HK-2 (cell line): ENCODE results near the gene MDM1.

Experiments
- DNase-seq: peaks from one replicate; pipeline ENCODE4 v3.0.0-alpha.2; 2018; ENCODE audit not compliant: unreplicated experiment

Gene MDM1

DNA sequence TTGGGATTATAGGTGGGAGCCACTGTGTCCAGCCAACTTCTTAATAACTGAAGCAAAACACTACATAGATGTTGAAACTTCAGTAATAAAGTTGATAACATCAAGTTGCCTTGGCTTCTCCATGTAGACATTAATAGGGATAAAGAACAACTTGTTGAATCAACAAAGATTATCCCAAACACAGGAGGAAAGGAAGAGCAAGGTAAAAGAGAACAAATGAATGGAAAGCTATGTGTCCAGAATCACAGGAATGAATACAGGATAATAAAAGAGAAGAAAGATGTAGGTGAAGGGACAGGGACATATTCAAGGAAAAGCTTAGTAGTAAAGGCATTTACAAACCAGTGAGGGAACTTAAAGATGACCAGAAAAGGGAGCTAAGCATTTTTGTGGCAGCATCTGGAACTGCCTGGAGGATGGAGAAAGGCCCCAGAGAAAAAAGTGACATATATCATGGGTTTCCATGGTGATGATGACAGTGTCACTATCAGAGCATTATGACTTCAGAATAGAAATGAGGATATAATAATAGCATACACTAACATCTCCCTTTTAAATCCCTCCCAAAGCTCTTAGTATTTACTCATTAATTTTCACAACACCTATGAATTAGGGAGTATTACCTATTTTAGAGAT lies 24.0 kb upstream of the MDM1 start:
- no peak for DNase-seq

DNA sequence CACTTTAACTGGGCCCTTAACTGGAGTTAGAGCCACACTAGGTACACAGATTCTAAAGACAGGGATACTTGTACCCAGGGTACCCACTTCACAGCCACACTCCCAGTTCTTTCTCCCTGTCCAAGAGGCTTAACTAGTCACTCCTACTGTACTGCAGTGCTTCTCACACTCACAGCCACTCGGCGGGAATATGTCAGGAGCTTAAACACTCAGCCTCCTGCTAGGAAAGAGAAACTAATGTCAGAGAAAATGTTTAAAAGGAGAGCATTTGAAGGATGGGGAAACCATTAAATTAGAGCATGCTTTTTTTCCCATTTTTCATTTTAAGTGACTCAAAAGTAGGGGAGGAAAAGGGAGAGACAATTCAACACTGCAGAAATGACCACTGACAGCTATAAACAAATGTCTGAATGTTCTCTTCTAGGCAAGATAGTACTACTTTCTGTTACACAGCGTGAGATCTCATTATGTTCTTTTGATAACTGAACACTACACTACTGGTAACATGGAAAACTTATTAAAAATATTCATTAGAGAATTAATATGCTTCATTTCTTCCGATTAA lies 22.9 kb upstream of the MDM1 start:
- no peak for DNase-seq

DNA sequence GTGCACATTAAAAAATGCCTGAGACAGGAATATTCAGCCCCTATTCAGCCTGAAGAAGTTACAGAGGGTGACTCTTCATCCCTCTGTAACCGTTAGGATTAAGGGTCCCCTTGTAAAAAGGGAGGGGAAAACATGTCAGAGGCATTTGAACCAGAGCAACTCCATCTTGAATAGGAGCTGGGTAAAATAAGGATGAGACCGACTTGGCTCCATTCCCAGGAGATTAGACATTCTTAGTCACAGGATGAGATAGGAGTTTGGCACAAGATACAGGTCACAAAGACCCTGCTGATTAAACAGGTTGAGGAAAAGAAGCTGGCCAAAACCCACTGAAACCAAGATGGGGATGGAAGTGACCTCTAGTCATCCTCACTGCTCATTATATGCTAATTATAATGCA lies 19.9 kb upstream of the MDM1 start:
- no peak for DNase-seq

DNA sequence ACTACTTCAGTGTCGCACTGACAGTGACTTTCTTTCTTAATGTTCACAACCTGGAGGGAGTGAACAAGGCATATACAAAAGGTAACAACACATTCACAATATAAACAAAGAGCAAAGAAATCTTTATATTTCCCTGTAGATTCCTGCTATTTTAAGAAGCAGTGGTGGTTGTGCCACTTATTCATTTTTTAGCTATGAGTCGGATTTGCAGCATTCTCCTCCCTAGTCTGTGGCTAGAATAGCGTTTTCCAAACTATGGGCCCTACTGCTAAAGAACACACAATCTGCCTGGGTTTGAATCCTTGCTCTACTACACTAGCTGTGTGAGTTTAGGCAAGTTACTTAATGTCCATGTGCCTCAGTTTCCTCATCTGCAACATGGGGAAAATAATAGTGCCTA lies 18.6 kb upstream of the MDM1 start:
- DNase-seq = no peak

DNA sequence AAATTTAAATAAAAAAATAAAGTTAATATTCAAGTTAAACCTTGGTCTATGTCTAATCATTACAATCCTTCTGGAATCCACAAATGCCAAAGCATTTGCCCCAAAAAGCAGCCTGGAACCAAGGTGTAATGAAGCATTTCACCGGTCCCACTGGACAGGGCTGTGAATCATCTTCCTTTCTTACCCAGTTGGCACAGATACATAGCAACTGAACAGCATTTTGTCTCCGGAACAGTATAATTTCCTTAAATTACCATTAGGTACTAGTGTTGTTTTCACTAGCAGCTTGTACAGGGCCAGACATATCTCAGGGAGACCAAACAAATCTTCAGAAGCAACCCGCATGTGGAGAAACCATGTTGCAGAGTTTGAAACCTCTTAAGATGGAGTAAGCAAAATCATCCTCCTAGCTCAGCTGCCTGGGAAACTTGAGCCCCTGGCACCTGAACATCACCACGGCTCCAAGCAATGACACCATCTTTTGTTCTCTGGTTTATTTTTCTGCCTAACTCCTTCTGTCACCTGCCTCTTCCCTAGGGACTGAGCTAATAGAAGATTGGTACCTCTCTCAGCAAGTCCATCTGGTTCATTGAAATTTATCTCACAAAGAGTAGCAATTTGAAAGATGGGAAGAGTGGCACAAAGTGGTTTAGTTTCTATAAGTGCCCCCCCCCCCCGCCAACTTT lies 17.9 kb upstream of the MDM1 start:
- no peak for DNase-seq

DNA sequence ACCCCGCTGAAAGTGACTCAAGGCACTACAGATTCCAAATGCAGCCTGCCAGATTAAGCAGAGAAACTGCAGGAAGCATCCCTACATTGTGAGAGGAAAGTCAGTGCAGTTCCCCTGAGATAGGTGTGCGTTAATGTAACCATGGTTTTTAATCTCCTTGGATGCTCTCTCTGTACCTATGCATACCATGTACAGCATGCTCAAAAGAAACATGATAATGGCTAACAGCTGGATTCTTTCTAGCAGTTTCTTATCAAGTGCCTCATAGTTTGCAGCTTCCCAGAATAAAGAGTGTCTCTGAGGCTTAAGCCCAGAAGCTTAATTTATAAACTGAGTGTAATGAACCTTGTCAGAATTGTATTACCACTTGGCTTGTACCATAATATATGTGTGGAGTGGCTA lies 17.1 kb upstream of the MDM1 start:
- no peak for DNase-seq

DNA sequence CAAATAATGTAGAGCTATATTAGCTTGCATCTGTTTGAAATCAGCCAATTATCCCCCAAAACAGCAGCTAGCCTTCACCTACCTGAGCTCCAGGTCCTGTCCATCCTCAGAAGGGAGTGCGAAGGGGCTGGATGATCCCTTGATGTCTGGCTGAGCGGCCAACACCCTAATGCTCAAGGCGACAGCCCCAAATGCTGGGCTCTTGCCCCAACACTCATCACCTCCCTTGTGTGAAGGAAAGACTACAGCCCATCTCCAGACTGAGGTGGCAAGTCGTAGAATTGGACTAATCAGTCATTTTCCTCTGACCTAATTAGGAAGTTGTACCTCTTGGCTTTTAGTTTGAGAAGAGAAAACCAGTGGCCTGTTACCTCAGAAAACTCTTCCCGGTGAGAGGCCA lies 16.3 kb upstream of the MDM1 start:
- DNase-seq = no peak

DNA sequence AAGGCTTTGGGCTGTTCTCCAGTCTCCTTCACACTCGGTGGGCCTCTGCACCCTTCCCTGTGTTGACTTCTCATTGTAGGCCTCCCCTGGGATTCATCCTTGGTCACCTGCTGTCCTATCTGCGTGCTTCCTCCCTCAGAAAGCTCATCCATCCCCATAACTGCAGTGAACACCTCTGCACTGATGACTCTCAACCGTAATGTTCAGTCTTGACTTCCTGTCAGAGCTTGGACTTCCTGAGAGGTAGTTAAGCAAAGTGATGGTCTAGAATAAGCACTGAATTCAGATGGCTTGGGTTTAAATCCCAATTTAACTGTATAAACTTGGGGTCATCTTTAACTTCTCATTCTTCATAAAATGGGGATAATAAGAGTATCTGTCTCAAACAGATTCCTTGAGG lies 13.6 kb upstream of the MDM1 start:
- no peak for DNase-seq

DNA sequence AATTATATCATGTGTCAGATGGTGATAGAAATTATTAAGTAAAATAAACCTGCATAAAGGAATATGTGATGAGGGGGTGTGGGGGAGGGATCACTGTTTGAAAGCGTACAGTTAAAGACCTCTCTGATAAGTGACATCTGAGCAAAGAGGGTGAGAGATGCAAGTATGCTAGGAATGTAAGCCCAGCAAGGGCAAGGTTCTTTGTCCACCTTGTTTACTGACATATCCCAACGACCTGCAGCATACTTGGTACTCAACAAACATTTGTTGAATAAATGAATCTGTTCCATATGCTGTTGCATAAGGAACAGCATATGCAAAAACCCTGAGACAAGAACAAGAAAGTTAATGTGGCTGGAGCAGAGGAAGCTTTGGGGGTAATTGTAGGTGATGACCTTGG lies 12.0 kb upstream of the MDM1 start:
- DNase-seq = no peak

DNA sequence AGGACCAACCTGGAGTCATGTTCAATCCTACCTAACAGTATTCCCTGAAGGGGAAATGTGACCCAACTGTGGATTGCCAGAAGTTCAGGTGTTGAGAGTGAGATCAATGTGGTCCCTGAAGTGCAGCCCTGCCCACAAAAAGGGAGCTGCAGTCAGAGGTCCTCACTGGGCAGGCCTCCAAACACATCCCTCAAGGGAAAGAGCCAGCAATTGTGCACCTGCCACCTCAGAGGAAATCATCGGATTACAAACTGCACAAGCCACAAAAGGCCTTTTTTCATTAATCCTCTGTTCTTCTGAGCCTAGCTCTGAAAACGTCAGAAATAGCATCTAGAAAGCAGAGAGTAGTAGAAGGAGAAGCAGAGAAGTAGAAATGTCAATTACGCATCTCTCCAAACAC lies 10.8 kb upstream of the MDM1 start:
- no peak for DNase-seq

DNA sequence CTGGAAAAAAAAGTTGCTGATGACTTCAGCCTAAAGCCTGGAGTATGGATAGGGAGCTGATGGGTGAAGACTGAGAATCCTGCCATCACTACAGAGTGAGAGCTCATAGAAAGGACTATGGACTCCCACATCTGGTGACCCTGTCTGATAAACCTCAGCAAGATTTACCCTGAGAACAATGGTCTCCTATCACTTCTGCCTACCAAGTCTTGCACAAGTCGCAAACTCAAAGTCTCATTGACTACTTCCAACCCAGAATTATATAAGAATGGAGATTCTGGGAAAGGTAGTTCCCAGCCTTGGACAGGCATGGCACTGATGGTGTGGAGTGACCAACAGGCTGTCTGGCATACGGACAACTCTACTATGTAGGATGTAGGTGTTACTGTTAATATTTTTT lies 9.7 kb upstream of the MDM1 start:
- no peak for DNase-seq

DNA sequence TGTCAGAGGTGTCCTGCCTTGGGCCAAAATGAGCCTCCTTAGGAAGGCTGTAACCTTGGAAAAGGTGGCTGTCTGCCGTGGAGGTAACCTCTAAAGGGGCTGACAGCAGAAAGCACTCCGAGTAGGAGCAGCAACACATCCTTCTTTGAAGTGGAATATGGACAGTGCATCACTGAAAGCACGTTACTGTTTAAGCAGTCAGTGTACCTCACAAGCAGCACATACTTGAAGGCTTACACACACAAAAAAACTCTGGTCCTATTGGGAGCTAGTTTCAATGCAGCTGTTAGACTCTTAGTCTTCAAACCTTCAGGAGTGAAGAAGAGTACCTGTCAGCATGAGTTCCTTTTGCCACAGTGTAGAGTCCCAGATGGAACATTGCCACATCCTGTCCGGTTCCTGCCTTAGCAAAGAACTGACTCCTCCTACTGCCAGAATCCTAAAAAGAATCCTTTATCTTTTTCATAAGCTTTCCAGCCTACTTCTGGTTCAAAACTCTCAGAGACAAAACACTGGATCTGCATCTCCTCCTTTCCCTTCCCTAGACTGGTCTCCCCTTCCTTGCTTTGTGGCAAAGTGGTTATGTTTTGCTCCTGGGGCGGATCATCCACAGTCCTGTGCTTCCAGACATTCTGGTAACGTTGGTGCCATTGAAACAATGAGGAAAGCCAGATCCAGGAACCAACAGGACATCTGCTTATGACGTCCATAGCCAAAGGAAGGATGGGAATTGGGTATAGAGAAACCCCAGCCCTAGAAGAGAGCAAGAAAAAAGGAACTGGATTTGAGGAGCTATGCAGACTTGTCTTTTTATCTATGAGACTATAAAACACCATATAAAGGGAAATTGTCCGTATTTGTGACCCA lies 8.5 kb upstream of the MDM1 start:
- DNase-seq = no peak

DNA sequence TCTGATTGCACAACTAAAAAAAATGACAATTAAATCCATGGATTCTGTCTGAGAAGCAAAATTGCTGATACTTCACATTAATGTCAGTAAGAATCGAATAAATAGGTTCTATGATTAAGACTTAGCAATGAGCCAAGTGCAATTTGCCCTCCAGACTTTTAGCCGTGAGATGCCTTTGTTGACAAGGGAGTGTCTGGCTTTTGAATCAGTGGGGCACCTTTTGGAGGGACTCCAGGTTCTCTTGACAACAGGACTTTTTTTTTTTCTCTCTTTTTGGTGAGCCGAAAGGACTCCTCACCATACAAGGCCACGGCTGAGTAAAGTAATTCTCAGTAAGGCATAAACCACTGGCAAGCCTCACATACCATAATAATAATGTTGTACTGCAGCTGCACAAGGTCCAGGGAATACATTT lies 4.7 kb upstream of the MDM1 start:
- DNase-seq = no peak

DNA sequence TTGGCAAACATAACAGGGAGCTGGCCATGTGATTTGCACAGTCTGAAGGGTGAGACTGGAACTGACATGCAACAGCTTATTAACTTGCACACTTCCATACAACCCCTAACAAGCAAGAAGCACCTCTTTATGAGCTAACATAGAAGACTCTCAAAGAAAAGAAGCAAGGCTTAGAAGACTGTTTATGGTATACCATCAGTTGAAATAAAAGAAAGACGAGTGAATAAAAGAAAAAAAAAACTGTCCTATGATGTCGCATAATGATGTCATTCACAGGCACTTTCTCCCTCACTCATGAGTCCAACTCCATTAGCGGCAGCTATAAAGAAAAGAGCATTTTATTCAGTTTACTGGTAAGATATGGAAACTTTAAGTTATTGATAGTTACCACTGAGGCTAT lies 3.3 kb upstream of the MDM1 start:
- no peak for DNase-seq

DNA sequence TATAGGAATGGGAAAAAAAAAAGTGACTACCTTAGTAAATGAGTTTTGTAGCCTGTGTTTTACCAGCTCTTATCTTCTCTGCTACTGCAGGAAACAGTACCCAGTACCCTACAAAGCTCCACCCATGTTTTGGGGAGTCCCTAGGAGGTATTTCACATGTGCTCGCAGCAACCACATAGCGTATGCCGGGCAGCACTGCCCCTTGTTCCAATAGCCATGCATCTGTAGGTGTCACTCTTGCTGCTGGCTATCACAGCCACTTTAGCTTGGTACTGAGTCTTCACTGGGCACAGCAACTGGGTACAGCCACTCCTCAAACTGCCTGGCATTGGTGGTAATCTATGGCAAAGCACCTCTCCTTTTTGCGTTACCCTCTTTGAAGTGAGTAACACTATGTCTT lies 2.0 kb upstream of the MDM1 start:
- DNase-seq = no peak

DNA sequence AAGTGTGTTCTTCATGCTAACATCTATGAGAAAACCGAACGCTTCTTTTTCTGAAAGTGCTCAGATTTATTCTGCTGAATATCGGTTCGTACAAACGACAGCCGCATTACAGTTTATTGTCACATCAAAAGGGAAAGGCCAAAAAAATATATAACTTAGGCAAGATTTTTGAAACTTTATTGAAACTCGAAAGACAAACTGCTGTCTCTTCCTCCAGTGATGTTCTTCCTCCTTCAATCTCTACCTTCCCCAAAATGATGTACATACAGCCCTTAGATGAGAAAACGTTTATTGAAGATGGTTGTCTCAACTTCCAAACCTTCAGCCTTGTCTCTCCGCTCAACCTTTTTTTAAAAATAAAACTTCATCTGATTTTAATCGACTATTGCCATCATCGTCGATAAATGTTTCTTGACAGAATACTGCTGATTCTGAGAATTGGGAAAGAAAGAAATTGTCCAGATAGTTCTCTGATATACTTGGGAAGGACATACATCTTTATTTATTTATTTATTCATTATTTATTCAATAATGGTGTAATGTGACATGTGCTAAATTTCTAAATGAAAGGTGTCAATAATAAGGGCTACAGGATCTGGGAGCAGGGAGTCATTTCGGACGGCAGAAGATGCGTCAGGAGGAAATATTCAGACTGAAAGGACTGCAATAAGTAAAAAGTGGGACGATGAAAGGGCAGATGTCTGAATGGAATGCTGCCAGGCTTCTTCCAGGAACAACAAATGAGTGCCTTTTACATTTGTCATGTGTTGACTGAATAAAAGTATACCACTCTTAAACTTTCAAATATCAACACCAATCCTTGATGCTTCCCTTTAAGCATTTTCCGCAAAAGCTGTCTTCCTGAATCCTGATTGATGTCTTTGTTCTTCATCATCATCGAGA lies 817 bp upstream of the MDM1 start:
- no peak for DNase-seq

DNA sequence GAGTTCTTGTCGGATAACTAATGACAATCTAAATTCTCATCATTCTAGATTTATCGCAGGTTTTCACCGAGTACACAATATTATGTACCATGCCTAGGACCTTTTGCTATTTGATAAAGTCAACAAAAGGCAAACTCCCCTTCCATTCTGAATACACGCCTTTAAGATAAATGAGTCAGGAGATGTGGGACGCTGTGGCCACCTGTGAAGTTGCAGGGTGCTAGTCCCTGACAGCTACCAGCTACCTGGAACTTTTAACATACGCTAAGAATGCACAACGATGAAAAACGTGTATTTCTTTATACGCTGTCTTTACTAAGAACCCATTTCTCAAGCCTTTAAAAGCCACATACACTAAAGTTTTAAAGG lies 678 bp downstream of the MDM1 start:
- no peak for DNase-seq

DNA sequence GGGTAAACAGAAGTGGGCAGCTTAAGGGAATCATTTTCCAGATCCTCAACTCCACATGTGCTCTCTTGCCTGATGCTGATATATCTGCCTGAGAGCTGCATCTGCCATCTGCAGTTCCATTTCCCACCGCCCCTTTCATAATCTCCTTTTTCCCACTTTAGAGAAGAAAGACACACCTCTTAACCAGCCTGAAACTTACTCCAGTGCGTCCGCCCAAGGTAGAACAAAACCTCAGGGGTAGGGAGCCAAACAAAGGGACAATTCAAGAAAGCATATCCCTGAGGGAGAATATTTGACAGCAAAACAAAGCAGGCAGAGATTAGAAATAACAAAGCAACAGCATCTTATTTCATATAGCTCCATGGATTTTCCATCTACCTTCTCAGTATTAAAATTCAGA lies 4.3 kb downstream of the MDM1 start:
- no peak for DNase-seq

DNA sequence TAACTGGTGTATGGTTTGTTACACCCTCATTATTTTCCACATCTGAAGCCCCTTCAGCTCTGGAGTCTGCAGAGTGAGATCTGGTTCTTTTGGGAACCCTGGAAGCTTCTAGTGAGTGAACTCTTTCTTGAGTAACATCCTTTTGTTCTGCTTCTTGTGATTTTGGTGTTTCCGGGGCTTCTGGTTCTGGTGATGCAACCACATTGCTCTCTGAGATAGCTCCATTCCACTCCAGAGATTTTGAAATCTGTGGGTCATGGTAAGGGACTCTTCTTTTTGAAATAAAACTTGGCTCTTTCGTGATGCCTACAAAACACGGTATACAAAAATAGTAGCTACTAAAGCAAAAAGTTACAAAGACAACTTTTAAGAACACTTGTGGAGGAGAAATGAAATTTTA lies 5.4 kb downstream of the MDM1 start:
- no peak for DNase-seq

DNA sequence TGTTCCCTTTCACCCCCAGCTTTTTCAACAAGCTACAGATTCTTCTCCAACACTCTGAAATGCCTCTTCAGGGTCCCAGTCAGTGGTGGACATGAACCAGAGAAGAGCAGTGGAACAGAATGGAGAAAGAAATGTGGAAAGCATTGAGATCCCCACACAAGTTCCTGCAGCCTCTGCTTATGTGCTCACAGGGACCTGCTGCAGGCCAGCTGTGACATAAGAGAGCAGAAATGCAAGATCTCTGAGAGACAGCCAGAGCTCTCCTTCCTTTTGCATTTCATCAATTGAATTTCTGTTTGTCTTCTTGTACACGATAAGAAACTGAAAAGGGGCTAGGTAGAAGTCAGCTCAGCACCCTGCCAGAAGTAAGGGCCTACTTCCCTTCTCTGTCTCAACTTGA lies 6.2 kb downstream of the MDM1 start:
- no peak for DNase-seq

DNA sequence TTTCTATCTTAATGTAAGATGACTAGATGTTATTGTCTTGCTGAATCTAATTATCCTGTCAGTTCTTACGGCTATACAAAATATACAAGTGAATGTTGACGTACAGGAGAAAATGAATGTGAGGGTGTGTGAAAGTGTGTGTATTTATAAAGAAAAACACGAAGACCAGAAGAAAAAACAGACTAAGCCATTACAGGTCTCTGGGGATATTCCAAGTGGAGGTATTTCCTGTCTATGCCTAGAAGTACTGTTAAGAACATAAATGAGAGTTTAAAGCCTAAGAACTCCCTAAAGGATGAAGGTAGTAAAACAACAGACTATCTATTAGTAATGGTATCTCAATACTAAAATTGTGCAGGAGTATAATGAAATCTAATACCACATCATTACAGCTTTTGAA lies 7.6 kb downstream of the MDM1 start:
- DNase-seq = no peak

DNA sequence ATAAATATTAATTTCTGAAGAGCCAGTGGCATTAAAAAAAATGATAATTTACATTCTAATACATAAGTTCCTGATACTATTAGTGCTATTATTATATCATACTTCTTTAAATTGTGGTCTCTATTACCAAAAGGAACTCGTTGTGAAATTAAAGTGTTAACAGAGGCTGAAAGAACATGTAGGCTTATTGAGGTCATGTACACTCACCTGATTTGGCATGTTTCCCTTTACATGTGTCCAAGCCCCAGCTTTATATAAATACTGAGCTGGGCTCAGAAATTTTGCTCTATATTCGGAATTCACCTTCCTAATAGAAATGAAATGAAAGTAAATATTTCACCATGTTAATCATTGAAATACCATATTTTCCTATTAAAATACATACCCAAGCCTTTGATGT lies 11.0 kb downstream of the MDM1 start:
- DNase-seq = no peak
